SK-N-SH treated with all-trans-retinoic acid at 6 μM for 48 hours (cell line): ENCODE data around the gene MAPK8.

Experiments used
- ATAC-seq: fragments of 200-7000 bp; cut with Tn5 transposase; 3 replicates; pipeline ENCODE4 v1.9.1; 2020; ENCODE audit warnings: mild to moderate bottlenecking, moderate library complexity
- ARNTL ChIP-seq: fragments of 450-650 bp; formaldehyde crosslinking; IDR thresholded peaks from 2 replicates; pipeline ENCODE4 v1.5.0; 2020; ENCODE audit warnings: low read depth, mild to moderate bottlenecking, moderate library complexity, borderline replicate concordance
- BACH2 ChIP-seq: fragments of 250-450 bp; sonication (Bioruptor Pico); IDR thresholded peaks from 2 replicates; pipeline ENCODE4 v1.9.0; 2021; ENCODE audit warnings: mild to moderate bottlenecking, borderline replicate concordance
- CSDC2 ChIP-seq: fragments of 250-450 bp; sonication (Bioruptor Pico); IDR thresholded peaks from 2 replicates; pipeline ENCODE4 v1.5.0; 2020; ENCODE audit warnings: mild to moderate bottlenecking, moderate library complexity
- ESRRG ChIP-seq: fragments of 250-450 bp; sonication (Bioruptor Pico); IDR thresholded peaks from 2 replicates; pipeline ENCODE4 v1.6.1; 2021; ENCODE audit warnings: mild to moderate bottlenecking
- GLIS3 ChIP-seq: fragments of 250-450 bp; sonication (Bioruptor Pico); IDR thresholded peaks from 2 replicates; pipeline ENCODE4 v1.5.0; 2020; ENCODE audit warnings: mild to moderate bottlenecking, moderate library complexity
- ISL1 ChIP-seq: fragments of 250-450 bp; sonication (Bioruptor Pico); IDR thresholded peaks from 2 replicates; pipeline ENCODE4 v2.1.2; 2022; ENCODE audit warnings: mild to moderate bottlenecking, moderate library complexity
- OSR1 ChIP-seq: fragments of 250-450 bp; sonication (Bioruptor Pico); IDR thresholded peaks from 2 replicates; pipeline ENCODE4 v1.8.0; 2022; ENCODE audit warnings: moderate library complexity, mild to moderate bottlenecking, inconsistent platforms
- PPARA ChIP-seq: fragments of 250-450 bp; sonication (Bioruptor Pico); IDR thresholded peaks from 2 replicates; pipeline ENCODE4 v1.5.0; 2020; ENCODE audit warnings: mild to moderate bottlenecking, borderline replicate concordance
- RARB ChIP-seq: fragments of 250-450 bp; sonication (Bioruptor Pico); IDR thresholded peaks from 2 replicates; pipeline ENCODE4 v1.8.0; 2021; ENCODE audit warnings: mild to moderate bottlenecking, moderate library complexity
- SNAI2 ChIP-seq: fragments of 250-450 bp; sonication (Bioruptor Pico); IDR thresholded peaks from 2 replicates; pipeline ENCODE4 v1.5.0; 2020; ENCODE audit warnings: mild to moderate bottlenecking, moderate library complexity
- TCF4 ChIP-seq: fragments of 250-450 bp; sonication (Bioruptor Pico); IDR thresholded peaks from 2 replicates; pipeline ENCODE4 v1.8.0; 2021; ENCODE audit warnings: mild to moderate bottlenecking, moderate library complexity, borderline replicate concordance
- TOX ChIP-seq: fragments of 250-450 bp; sonication (Bioruptor Pico); IDR thresholded peaks from 2 replicates; pipeline ENCODE4 v1.8.0; 2021; ENCODE audit warnings: mild to moderate bottlenecking, moderate library complexity, borderline replicate concordance
- ZC3H10 ChIP-seq: fragments of 250-450 bp; sonication (Bioruptor Pico); IDR thresholded peaks from 2 replicates; pipeline ENCODE4 v1.5.1; 2021; ENCODE audit warnings: mild to moderate bottlenecking, moderate library complexity
- ZFP3 ChIP-seq: fragments of 250-450 bp; sonication (Bioruptor Pico); IDR thresholded peaks from 2 replicates; pipeline ENCODE4 v1.5.0; 2020; ENCODE audit warnings: mild to moderate bottlenecking, moderate library complexity
- ZFP30 ChIP-seq: fragments of 450-650 bp; formaldehyde crosslinking; IDR thresholded peaks from 2 replicates; pipeline ENCODE4 v1.5.0; 2022; ENCODE audit warnings: mild to moderate bottlenecking, moderate library complexity
- ZNF565 ChIP-seq: fragments of 450-650 bp; formaldehyde crosslinking; conservative IDR thresholded peaks from 2 replicates; pipeline ENCODE4 v1.5.0; 2020; ENCODE audit warnings: low read depth, mild to moderate bottlenecking, moderate library complexity
- ZNF70 ChIP-seq: fragments of 450-650 bp; formaldehyde crosslinking; IDR thresholded peaks from 2 replicates; pipeline ENCODE4 v1.5.0; 2020; ENCODE audit warnings: mild to moderate bottlenecking, moderate library complexity
- ZNF8 ChIP-seq: fragments of 450-650 bp; formaldehyde crosslinking; IDR thresholded peaks from 2 replicates; pipeline ENCODE4 v1.5.0; 2020; ENCODE audit warnings: mild to moderate bottlenecking, moderate library complexity
- TF ChIP-seq, protein P1 (sequence below): fragments of 250-450 bp; sonication (Bioruptor Pico); IDR thresholded peaks from 2 replicates; pipeline ENCODE4 v1.5.1; 2021; ENCODE audit warnings: mild to moderate bottlenecking, moderate library complexity
- TF ChIP-seq, protein P2 (sequence below): fragments of 250-450 bp; sonication (Bioruptor Pico); IDR thresholded peaks from 2 replicates; pipeline ENCODE4 v1.8.0; 2020; ENCODE audit warnings: mild to moderate bottlenecking, moderate library complexity, borderline replicate concordance
- TF ChIP-seq, protein P3 (sequence below): fragments of 250-450 bp; sonication (Bioruptor Pico); IDR thresholded peaks from 2 replicates; pipeline ENCODE4 v1.5.1; 2020; ENCODE audit warnings: low read depth, mild to moderate bottlenecking, moderate library complexity
- TF ChIP-seq, protein P4 (sequence below): fragments of 250-450 bp; sonication (Bioruptor Pico); IDR thresholded peaks from 2 replicates; pipeline ENCODE4 v1.8.0; 2021; ENCODE audit warnings: low read depth, mild to moderate bottlenecking, moderate library complexity, borderline replicate concordance

MAPK8 gene

GRCh38 chr10:48378675-48379074, 72.2 kb downstream of the MAPK8 start:
- no peak for ATAC-seq
- TF ChIP-seq RARB (CRISPR knock-in tag) (no peak), ZNF8 (CRISPR knock-in tag) (no peak), BACH2 (CRISPR knock-in tag) (no peak), ZNF565 (CRISPR knock-in tag) (no peak), SNAI2 (no peak), TCF4 (CRISPR knock-in tag) (no peak), ESRRG (no peak), ZFP30 (CRISPR knock-in tag) (no peak), PPARA (CRISPR knock-in tag) (no peak), ZC3H10 (CRISPR knock-in tag) (no peak), ARNTL (CRISPR knock-in tag) (no peak)
- TF ChIP-seq, protein P1, sequence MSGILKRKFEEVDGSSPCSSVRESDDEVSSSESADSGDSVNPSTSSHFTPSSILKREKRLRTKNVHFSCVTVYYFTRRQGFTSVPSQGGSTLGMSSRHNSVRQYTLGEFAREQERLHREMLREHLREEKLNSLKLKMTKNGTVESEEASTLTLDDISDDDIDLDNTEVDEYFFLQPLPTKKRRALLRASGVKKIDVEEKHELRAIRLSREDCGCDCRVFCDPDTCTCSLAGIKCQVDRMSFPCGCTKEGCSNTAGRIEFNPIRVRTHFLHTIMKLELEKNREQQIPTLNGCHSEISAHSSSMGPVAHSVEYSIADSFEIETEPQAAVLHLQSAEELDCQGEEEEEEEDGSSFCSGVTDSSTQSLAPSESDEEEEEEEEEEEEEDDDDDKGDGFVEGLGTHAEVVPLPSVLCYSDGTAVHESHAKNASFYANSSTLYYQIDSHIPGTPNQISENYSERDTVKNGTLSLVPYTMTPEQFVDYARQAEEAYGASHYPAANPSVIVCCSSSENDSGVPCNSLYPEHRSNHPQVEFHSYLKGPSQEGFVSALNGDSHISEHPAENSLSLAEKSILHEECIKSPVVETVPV: no peak

GRCh38 chr10:48381971-48382370, 75.5 kb downstream of the MAPK8 start:
- TF ChIP-seq, protein P2, sequence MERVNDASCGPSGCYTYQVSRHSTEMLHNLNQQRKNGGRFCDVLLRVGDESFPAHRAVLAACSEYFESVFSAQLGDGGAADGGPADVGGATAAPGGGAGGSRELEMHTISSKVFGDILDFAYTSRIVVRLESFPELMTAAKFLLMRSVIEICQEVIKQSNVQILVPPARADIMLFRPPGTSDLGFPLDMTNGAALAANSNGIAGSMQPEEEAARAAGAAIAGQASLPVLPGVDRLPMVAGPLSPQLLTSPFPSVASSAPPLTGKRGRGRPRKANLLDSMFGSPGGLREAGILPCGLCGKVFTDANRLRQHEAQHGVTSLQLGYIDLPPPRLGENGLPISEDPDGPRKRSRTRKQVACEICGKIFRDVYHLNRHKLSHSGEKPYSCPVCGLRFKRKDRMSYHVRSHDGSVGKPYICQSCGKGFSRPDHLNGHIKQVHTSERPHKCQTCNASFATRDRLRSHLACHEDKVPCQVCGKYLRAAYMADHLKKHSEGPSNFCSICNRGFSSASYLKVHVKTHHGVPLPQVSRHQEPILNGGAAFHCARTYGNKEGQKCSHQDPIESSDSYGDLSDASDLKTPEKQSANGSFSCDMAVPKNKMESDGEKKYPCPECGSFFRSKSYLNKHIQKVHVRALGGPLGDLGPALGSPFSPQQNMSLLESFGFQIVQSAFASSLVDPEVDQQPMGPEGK (CRISPR knock-in tag): no peak
- TF ChIP-seq GLIS3 (CRISPR knock-in tag): no peak
- no peak for TF ChIP-seq ESRRG
- no peak for TF ChIP-seq ZFP3
- no peak for TF ChIP-seq BACH2 (CRISPR knock-in tag)
- TF ChIP-seq ISL1 (CRISPR knock-in tag): no peak
- TF ChIP-seq ZC3H10 (CRISPR knock-in tag): no peak
- no peak for TF ChIP-seq TCF4 (CRISPR knock-in tag)
- no peak for TF ChIP-seq TOX
- no peak for TF ChIP-seq SNAI2
- TF ChIP-seq, protein P3, sequence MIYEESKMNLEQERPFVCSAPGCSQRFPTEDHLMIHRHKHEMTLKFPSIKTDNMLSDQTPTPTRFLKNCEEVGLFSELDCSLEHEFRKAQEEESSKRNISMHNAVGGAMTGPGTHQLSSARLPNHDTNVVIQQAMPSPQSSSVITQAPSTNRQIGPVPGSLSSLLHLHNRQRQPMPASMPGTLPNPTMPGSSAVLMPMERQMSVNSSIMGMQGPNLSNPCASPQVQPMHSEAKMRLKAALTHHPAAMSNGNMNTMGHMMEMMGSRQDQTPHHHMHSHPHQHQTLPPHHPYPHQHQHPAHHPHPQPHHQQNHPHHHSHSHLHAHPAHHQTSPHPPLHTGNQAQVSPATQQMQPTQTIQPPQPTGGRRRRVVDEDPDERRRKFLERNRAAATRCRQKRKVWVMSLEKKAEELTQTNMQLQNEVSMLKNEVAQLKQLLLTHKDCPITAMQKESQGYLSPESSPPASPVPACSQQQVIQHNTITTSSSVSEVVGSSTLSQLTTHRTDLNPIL: no peak
- TF ChIP-seq OSR1 (CRISPR knock-in tag): no peak
- no peak for TF ChIP-seq ZNF70 (CRISPR knock-in tag)
- TF ChIP-seq, protein P4, sequence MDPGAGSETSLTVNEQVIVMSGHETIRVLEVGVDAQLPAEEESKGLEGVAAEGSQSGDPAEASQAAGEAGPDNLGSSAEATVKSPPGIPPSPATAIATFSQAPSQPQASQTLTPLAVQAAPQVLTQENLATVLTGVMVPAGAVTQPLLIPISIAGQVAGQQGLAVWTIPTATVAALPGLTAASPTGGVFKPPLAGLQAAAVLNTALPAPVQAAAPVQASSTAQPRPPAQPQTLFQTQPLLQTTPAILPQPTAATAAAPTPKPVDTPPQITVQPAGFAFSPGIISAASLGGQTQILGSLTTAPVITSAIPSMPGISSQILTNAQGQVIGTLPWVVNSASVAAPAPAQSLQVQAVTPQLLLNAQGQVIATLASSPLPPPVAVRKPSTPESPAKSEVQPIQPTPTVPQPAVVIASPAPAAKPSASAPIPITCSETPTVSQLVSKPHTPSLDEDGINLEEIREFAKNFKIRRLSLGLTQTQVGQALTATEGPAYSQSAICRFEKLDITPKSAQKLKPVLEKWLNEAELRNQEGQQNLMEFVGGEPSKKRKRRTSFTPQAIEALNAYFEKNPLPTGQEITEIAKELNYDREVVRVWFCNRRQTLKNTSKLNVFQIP (CRISPR knock-in tag): no peak
- TF ChIP-seq, protein P1: no peak
- TF ChIP-seq ZNF565 (CRISPR knock-in tag): no peak
- TF ChIP-seq ZFP30 (CRISPR knock-in tag): no peak
- no peak for TF ChIP-seq PPARA (CRISPR knock-in tag)
- no peak for ATAC-seq

GRCh38 chr10:48382982-48383381, 76.5 kb downstream of the MAPK8 start:
- ATAC-seq: no peak; the same call in 1 of the 3 replicates
- TF ChIP-seq, protein P4 (CRISPR knock-in tag): no peak
- TF ChIP-seq ZC3H10 (CRISPR knock-in tag) (no peak), ARNTL (CRISPR knock-in tag) (no peak), ZNF70 (CRISPR knock-in tag) (no peak), BACH2 (CRISPR knock-in tag) (no peak), ZFP30 (CRISPR knock-in tag) (no peak), CSDC2 (no peak), ZNF8 (CRISPR knock-in tag) (no peak), GLIS3 (CRISPR knock-in tag) (no peak), RARB (CRISPR knock-in tag) (no peak), SNAI2 (no peak), TOX (no peak)
- TF ChIP-seq, protein P2 (CRISPR knock-in tag): no peak
